Testis (tissue), 2 donors: ENCODE results near the gene MTERF4.

Source experiments
- CTCF ChIP-seq, 3 experiments: fragments of 450-650 bp in 2 of 3; fragments of 200-600 bp in 1 of 3; sonication (generic) in 1 of 3; IDR thresholded peaks; one replicate each; pipeline ENCODE4 v1.5.1; 2016 to 2019; ENCODE audit warnings: antibody characterized with exemption in 3 of 3, mild to moderate bottlenecking in 2 of 3, moderate library complexity in 1 of 3
- POLR2A ChIP-seq: fragments of 450-650 bp; IDR thresholded peaks from one replicate; pipeline ENCODE4 v1.6.1; 2017; ENCODE audit warnings: antibody characterized with exemption, mild to moderate bottlenecking, moderate library complexity

- TF ChIP-seq CTCF (IDR thresholded peaks at IDR 0.05): no peak
- TF ChIP-seq POLR2A: no peak
Measured at GRCh38 chr2:241065355-241065803, 36.7 kb downstream of the MTERF4 start.
